Kasumi-1 (cell line): ENCODE measurements around the gene NDRG4.
A peak's percentile ranks its signal among the peaks of the same experiment; 100 is the strongest.

Experiments
- DNase-seq, 2 experiments: peaks; one replicate each; lab custom pipeline; 2025; lab: John Stamatoyannopoulos, UW

The NDRG4 gene, protein sequence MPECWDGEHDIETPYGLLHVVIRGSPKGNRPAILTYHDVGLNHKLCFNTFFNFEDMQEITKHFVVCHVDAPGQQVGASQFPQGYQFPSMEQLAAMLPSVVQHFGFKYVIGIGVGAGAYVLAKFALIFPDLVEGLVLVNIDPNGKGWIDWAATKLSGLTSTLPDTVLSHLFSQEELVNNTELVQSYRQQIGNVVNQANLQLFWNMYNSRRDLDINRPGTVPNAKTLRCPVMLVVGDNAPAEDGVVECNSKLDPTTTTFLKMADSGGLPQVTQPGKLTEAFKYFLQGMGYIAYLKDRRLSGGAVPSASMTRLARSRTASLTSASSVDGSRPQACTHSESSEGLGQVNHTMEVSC

DNA sequence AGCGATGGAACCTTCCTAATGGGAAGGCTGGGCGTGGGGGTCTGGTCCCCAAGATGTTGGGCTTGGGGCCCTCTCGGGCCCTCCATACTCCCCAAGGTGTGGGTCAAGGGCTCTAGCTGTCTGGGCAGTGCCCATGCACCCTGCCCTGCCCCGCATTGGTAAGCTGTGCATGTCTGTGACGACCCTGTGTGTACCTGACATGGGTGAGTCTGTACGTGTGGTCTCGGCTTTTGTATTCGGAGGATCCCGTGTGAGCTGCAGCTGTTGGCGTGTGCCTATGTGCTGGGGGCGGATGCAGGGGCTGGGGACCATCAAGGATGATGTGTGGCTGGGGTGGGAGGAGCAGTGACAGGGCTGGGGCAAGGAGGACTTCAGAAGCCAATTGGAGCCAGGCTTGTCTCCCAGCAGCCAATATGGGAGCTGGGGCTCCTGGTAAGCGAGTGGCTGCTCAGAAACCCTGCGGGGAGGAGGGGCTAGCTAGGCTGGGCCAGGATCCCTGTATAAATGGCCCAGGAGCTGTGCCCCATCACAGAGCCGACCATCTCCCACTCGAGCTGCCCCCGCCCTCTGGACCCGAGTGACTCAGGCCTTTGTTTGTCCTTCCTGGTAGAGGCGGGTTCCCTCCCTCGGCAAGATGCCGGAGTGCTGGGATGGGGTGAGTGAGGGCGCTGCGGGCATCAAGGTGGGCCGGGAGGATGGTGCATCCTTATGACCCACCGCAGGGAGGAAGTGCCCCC is at the start of gene NDRG4:
TSS of gene NDRG4 (plus strand) at position 529 of the 737 bp plus-strand sequence. CDS start at position 635, 106 bp downstream.
- DNase-seq, result peak in 1 of 2 experiments; percentile 10

DNA sequence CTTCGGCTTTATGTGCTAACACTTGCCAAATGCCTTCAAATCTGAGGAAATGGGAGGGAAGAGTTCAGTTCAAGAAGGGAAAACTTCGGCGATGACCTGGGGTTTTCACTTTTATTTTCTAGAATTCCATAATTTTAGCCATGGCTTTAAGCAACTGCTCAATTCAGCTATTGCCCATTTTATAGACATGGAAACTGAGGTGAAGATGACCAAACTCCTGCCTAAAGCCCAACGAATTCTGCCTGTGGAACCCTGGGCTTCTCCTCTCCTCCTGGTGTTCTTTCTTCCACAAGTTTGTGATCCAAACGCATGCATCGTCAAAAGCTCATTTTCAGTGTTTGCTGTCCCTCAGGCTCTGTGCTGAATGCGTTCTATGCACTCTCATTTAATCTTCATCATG is 49.4 kb upstream of the NDRG4 start:
- no peak for DNase-seq

DNA sequence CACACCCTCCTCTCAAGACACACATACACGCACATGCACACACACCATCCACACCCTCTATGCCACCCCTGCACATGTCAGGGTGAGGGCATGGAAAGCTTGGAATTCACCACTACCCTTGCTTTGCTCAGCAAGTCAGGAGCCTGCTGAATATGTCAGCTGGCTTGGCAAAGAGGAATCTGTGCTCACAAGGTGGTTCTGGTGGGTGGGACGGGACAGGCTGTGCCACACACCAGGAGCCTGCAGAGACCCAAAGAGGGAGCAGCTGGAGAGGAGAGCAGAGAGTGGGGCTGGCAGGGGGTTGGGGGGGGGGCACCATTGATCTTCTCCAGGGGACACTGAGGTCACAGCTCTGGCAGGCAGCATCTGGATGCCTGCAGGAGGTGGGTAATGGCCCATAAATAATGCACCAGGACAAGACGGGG is 48.7 kb upstream of the NDRG4 start:
- no peak for DNase-seq

DNA sequence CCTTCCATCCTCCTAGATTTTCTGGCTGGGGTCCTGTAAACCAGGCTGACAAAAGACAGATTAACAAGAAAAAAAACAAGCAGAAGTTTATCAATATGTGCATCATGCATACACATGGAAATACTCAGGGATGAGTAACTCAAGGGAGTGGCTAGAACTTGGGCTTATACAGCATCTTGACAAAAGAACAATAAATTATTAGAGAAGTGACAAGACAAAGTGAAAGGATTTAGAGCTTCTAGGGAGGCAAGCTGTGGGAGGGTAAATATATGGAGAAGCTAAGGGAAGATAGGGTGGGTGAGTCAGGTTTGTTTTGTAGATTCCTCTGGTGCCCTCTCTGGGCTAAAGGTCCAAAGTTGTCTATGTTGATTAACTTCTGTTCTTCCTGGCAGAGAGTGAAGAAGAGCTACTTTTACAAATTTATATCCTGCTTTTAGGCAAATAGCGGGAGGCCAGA is 48.0 kb upstream of the NDRG4 start:
- no peak for DNase-seq

DNA sequence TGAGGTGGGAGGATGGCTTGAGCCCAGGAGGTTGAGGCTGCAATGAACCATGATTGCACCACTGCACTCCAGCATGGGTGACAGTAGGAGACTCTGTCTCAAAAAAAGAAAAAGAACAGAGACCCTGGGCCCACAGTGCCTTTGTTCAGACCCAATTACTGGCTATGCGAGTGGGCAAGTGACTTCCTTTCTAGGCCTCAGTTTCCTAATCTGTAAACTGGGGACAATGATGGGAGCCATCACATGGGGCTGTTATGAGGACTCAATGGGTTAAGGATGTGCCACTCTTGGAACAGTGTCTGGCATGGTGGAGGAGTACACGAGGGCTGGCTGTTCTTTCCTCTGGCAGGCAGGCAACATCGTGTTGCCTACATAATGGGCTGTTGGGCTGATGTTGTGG is 47.3 kb upstream of the NDRG4 start:
- DNase-seq, result no peak

DNA sequence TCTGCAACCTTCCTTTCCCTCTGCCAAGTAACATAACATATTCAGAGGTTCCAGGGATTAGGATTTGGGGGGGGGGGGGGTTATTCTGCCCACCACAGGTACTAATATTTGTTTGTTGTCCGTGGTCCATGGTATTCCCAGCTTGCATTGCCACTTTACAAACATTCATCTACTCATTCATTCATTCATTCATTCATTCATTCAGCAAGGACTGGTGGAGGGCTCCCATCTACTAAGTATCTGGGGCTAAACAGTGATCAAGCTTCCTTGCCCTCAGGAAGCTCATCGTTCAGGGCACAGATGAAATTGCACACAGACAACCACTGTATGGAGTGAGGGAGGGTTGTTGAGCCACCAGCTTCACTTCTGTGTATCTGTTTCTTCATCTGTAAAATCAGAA is 45.8 kb upstream of the NDRG4 start:
- no peak for DNase-seq

DNA sequence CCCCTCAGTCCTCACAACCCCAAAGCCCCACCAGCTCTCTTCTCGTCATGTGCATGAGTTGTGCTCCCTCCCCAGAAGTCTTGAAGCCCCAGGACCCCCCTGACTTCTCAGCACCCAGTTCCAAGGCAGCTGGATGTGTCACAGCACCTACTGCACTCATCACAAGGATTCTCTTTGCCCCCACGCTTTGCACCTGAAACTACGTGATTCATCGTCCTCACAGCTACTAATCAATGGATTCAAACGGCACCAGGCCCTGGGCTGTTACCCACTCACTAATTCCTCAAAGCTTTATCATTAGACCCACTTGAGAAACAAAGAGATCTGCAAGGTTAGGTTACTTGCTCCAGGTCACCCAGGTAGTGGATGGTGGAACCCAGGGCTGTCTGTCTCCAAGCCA is 45.1 kb upstream of the NDRG4 start:
- no peak for DNase-seq

DNA sequence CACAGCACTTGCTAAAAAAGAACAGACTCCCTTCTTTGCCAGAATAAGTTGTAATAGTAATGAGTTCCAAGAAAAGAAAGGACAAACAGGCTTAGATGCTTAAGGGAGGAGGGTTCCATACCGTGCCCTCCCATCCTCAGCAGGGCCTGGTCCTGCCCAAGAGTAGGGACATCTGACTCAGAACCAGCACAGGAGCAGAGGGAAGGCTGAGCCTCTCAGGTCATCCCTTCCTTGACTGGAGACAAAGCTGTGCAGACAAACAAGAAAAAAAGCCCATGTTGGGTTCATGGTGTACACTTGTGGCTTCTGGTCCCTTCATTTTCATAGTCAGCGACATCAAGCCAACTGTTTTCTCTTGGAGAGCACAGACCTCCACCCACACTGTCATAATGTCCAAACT is 44.2 kb upstream of the NDRG4 start:
- no peak for DNase-seq

DNA sequence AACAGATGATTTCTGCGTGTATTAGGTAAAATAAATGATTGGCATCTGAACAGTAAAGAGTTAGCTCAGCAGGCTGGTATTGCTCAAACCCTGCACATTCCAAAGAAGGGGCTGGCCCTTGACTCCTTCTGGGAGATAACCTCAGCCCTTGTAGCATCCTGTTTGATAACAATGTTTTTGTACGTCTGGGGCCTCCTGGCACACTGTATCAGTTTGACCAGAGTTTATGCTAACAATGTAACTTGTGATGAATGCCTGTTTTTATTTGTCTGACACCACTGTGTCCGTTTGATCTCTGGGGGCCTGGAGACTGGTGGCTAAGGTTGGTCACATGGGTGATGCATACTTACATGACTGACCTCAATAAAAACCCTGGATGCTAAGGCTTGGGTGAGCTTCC is 43.8 kb upstream of the NDRG4 start:
- no peak for DNase-seq

DNA sequence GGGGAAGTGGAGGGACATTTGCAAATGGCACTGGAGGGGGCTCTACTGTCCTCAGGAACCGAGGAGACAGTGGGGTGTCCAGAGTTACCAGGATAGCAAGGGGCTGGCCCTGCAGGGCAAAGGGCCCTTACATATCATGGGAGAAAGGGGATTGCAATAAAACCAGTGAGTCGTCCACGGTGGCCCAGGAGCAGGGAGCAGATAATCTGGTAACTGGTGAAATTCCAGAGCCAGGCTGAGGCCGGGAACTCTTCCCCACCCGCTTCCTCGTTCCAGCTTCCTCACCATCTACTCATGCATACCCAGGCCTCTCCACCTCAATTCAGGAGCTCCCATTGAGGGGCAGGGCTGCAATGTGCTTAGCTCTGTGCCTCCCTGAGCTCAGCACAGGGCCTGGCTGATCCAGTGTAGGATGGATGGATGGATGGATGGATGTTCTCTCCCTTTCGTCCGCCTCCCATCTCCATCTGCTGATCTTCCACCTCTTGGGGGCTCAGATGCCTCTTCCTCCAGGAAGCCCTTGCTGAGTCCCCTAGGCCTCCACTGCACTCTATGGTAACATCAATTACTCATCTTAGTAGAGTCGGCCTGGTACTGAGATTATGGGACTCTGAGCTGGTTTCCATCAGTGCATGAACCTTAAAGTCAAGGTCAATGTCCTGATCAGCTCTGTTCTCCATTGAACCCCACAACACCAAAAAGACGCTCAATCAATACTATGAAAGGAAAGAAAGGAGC is 41.2 kb upstream of the NDRG4 start:
- no peak for DNase-seq

DNA sequence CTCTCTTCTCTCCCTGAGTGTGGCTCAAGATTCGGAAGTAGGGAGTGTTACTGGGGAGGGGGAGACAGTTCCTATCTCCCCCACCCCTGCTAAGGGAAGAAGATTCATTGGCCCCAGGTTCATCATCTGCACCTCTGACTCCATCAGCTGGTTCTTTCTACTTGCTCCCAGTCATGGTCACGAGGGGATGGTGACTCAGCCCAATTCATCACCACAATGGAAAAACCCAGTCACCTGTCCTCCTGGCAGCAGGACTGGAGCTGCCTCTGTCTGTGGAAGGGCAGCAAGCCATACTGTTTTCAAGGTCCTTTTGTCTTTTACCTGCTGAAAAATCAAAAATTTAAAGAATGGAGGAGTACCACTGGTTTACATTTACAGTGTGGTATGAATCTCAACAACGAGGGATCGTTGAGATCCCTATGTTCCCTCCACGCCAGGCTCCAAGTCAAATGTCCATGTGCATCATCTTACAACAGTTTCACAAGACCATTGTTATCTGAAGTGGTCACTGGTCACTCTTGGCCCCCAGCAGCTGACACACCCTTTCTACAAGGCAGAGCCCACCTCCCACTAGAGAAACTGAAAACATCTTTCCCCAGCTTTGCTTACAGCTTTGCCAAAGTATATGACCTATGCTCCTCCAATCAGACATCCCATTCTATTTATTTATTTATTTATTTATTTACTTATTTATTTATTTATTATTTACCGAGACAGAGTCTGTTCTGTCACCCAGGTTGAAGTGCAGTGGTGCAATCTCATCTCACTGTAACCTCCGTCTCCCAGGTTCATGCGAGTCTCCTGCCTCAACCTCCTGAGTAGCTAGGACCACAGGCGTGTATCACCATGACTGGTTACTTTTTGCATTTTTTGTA is 40.4 kb upstream of the NDRG4 start:
- DNase-seq, result no peak

DNA sequence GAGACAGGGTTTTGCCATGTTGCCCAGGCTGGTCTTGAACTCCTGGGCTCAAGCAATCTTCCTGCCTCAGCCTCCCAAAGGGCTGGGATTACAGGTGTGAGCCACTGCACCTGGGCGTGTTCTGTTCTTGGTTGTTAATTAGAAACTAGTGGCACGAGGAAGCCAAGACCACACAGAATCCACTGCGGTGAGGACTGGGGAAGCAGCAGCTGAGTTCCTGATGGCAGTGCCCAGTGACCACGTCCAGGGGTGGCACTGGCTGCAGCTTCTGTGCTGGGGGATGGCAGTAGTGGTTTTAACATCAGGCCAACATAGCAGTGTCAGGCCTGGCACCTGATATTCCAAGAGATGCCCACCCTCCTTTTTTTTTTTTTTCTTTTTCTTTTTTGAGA is 39.7 kb upstream of the NDRG4 start:
- DNase-seq, result no peak

DNA sequence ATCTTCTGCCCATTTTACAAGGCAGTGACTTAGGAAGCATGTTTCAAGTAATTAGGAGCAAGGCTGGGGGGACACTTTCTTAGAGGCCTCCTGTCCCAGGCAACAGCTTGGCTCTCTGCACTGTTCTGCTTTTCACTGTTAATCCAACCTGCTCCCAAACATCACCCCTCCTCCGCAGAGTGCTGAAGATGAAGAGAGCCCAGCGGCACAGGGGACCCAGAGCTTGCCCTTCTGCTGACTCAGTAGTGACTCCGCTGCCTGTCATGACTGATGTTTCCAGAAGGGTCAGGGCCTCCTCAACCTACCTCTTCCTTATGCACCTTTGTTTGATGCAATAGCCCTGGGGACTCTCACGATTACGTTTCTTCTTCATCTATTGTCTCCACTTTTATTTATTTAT is 38.9 kb upstream of the NDRG4 start:
- no peak for DNase-seq

DNA sequence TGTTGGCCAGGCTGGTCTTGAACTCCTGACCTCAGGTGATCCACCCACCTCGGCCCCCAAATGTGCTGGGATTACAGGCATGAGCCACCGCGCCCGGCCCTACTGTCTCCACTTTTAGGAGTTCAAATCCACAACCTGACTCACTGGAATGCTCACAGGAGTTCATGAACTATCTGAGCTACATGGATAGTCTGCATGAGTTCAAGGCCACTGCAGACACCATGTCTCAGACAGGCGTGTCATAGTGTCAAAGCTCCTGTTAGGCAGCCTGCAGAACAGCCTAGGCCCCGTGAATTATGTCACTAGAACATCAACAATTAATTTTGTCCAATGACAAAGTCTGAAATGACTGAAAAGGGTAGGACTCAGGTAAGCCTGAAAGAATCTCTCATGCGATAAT is 38.3 kb upstream of the NDRG4 start:
- no peak for DNase-seq

DNA sequence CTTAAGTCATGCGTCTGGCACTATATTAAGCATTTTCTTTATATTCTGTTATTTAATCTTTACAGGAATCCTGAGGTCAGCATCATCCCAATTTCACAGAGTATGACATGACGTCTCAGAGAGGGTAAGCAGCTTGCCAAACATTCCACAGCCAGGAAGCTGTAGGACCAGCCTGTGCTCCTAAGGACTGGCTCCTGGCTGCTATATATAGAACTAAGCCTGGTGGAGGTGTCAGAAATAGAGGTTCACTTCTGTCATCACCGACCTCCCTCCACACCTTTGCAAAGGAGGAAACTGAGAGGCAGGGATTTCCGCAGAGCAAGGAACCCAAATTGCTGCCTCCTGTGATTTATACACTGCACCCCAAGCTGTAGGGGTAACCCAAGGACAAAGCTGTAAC is 37.9 kb upstream of the NDRG4 start:
- DNase-seq, result no peak

DNA sequence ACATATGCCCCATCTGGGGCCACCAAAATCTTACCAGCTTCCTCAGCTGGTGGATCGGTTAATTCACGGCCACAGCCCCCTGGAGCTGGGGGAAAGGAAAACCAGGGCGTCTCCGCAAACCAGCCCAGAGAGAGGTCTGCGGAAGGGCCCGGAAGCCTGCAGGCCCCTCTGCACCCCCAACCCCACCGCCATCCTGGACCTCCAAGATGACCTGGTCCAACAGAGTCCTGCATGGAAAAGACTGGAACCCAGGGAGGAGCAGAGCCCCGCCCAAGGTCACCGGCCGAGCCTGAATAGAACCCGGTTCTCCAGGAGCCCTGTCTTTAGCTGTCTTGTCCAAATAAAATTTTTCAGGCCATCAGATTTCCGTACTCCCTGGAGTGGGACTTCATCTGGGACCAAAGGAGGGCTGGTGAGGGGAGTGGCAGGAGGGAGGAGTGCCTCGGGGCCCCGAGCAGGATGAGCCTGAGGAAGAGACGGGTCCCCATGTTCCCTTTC is 37.4 kb upstream of the NDRG4 start:
- DNase-seq, result no peak

DNA sequence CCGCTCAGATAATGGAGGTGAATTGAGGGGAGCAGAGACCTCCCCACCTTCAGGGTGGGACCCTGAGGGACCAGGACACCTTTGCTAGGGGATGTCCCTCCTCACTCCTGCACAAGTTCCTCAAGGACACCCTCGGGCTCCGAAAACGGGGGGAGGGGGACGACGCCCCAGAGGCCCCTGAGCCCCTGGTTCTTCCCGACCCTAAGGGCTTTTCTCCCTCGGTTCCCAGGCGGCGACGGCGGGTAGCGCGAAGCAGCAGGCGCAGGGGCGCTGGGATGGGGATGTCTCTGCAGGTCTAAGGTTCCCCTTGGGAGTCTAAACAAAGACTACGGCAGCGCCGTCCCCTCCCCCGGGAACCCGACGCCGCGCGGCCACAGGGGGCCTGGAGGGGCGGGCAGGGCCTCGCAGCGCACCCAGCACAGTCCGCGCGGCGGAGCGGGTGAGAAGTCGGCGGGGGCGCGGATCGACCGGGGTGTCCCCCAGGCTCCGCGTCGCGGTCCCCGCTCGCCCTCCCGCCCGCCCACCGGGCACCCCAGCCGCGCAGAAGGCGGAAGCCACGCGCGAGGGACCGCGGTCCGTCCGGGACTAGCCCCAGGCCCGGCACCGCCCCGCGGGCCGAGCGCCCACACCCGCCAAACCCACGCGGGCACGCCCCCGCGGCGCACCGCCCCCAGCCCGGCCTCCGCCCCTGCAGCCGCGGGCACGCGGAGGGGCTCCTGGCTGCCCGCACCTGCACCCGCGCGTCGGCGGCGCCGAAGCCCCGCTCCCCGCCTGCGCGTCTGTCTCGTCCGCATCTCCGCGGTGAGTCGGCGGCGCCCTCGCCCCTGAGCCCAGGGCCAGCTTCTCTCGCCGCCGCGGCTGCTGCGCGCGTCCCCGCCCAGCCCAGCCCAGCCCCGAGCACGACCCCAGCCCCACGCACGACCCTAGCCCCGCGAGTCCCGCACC is 36.7 kb upstream of the NDRG4 start:
- DNase-seq, result no peak

DNA sequence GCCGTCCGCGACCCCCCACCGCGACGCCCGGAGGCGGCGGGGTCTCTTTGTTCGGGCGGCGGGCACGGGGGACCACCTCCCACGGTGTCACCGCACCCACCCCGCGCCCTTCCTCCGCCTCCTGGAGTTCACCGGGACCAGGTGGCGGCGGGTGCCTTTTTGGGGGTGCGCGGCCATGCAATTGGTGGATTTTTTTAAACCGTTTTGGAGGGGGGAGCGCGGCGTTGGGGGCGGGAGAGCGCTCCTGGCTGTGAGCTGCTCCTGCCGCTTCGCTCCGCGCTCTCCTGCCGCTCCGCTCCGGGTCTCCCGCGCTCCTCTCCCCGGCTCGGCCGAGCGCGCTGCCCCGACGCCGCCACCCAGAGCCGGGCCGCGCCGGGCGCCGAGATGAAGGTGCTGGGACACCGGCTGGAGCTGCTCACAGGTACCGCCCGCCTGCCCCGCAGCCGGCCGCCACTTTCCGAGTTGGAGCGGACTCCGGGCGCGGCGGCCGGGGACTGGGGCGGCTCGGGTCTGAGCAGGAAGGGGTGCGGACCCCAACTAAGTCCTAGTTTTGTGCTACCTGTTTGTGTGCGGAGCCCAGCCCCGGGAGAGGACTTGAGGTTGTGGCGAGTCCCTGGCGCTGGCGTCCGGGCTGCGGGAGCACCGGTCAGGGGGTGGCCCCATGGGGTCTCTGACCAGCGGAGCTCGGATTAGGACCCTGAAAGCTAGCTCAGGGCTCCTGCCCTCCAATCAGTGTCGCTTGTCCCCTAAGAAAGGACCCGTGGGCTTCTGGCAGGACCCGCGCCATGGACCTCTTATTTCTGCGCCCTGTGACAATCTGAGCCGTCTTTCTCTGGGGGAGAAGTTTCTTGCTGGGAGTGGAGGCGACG is 35.7 kb upstream of the NDRG4 start:
- no peak for DNase-seq

DNA sequence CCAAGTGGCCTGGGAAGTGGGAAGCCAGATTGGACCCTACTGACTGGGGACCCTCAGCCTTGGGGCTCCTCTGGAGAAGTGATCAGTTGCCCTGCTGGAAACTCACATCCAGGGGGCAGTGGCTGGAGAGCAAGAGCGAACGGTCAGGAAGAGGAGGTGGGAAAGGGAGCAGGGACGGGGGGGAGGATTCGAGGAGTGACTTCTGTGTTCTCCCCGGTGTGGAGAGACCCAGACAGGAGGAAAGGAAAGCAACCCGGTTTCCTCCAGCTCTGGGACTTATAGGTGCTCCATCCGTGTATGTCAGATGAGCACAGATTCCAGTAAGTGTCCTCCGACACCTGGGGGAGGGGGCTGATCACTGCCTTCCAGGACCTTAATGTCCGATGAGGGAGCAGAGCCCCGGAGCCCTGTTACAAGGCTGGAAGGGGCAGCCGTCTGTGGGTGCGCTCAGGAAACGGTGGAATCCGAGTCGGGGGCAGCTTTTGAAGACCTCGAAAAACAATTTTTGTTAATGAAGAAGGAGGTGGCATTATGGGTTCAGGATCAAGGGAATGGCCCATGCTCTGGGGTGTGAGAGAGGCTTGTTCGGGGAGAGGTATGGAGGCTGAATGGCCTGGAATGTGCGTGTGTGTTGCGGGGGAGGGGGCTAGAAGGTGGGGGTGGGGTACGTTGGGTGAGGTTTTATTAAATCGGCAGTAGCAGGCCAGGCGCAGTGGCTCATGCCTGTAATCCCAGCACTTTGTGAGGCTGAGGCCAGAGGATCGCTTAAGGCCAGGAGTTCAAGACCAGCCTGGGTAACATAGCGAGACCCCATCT is 34.8 kb upstream of the NDRG4 start:
- no peak for DNase-seq
